ENCODE results near the gene DNAJA3. TPM values are rescaled to one million over a fixed set of nuclear protein-coding genes. Genes with fewer than 3 reads are reported as not detected.

DNAJA3 gene
- 73.1 TPM for total RNA-seq

DNA sequence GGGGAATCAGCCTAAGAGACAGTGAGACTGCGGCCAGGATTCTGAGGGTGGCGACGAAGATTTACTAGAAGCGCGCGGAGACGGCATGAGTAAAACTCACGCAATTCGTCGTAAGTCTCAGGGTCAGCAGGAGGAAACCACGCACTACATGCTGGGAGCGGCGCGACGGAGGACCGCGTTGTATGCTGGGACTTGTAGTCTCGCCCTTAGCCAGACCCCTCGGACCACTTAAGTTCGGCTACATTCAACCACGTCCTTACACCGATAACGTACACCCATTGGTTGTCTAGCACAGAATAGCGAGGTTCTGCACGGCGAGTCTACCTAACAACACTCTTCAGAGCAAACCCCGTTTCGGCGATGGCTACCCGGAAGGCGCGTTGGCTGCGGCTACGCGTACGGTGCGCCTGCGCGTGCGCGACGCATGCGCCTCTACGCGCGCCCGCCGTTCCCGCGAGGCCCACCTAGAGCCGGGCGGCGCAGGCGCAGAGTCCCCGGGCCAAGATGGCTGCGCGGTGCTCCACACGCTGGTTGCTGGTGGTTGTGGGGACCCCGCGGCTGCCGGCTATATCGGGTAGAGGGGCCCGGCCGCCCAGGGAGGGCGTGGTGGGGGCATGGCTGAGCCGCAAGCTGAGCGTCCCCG, at the start of gene DNAJA3:
Gene DNAJA3, plus strand, starts transcription at position 491 of the 643 bp plus-strand sequence. Its CDS starts 14 bp downstream, at position 505.
- DNase-seq (ENCODE audit: low spot score) = peak; percentile 89

- peak; percentile 90 for DNase-seq (ENCODE audit: low spot score)
Measured at GRCh38 chr16:4376126-4376892, 49.4 kb upstream of the DNAJA3 start.

- DNase-seq (ENCODE audit: low spot score) = no peak
Measured at GRCh38 chr16:4376893-4377572, 48.6 kb upstream of the DNAJA3 start.

DNA sequence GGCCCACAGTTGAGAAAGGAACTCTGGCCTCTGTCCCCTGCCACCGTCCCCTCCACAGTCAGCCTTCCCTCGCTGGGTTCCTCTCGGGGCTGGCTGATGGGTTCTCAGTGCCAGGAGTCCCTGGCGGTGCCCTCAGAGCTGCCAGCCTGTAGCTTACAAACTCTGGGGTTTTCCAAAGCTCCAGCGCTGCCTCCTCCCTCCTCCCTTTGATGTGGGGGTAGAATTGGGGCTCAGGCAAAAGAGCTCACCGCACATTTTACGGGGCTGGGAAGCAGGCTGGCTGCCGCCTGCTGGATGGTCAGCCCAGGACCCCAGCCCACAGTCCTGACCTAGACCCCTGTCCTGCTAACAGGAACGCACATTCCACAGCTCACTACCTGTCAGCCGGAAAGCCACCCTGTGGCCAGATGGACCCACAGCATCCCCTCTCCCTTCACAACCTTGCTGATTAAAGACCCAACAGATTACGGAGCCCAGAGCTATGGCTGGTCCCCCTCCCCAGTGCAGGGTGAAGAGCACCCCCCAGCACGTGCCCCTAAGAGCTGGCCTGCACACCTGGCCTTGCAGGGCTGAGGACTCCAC, 48.0 kb upstream of the DNAJA3 start:
- DNase-seq (ENCODE audit: low spot score) = no peak

- no peak for DNase-seq (ENCODE audit: low spot score)
Measured at GRCh38 chr16:4378161-4378666, 47.5 kb upstream of the DNAJA3 start.

- no peak for DNase-seq (ENCODE audit: low spot score)
Measured at GRCh38 chr16:4378999-4379690, 46.5 kb upstream of the DNAJA3 start.

DNA sequence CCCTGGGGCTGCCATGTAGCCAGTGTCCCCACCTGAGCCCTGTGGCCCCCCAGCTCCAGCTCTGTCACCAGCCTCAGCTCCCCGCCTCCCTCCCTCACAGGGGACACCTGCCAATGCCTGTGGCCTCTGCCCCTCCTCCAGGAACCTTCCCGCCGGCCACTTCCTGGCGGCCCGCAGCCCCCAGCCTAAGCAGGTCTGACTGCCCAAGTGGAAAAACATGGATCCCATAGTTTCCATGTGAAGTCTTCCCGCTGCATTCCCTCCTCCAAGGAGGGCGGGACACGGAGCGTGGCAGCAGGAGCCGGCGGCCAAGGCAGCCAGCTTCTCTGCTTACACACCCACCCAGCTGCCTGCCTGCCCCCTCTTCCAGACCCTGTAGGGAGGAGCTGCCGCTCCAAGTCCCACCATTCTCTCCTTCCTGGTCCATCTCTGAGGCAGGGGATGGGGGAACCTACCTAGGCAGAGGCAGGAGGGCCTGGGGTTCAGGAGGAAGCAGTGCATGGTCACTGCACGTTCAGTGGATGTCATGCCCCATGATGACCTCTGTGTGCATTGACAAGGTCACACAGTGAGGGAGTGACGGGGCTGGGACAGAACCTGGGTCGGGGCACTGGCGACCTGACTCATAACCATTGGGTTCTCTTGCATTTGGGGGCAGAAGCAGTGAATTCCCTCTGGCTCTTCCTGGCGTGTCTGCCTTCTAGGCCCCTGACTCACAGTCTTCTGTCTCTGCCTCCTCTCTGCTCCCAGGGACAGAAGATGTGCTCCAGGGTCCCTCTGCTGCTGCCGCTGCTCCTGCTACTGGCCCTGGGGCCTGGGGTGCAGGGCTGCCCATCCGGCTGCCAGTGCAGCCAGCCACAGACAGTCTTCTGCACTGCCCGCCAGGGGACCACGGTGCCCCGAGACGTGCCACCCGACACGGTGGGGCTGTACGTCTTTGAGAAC, 45.3 kb upstream of the DNAJA3 start:
- DNase-seq (ENCODE audit: low spot score) = no peak

GRCh38 chr16:4381072-4381934, 44.4 kb upstream of the DNAJA3 start:
- DNase-seq (ENCODE audit: low spot score) = no peak

- no peak for DNase-seq (ENCODE audit: low spot score)
Measured at GRCh38 chr16:4381935-4382794, 43.5 kb upstream of the DNAJA3 start.

- DNase-seq (ENCODE audit: low spot score) = no peak
Measured at GRCh38 chr16:4382795-4383357, 42.8 kb upstream of the DNAJA3 start.

- no peak for DNase-seq (ENCODE audit: low spot score)
Measured at GRCh38 chr16:4383591-4384444, 41.9 kb upstream of the DNAJA3 start.

DNA sequence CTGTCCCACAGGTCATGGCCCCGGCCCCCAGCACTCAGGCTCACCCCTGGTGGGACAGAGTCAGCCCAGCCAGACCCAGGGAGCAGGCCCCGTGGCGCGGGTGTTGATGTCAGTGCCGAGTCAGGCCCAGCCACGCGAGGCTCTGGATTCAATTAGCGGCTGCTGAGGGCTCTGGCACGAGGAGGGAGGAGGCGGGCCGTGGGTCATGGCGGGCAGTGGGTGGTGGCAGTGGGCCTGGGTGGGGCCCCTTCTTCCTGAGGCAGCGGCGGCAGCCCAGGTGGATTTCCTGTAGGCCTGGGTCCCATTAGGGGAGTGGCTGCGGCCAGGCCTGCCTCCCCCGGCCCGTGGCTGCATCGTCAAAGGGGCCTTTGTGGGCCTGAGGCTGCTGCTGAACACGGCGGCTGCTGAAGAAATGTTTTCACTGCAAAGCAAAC, 41.1 kb upstream of the DNAJA3 start:
- DNase-seq (ENCODE audit: low spot score) = no peak

DNA sequence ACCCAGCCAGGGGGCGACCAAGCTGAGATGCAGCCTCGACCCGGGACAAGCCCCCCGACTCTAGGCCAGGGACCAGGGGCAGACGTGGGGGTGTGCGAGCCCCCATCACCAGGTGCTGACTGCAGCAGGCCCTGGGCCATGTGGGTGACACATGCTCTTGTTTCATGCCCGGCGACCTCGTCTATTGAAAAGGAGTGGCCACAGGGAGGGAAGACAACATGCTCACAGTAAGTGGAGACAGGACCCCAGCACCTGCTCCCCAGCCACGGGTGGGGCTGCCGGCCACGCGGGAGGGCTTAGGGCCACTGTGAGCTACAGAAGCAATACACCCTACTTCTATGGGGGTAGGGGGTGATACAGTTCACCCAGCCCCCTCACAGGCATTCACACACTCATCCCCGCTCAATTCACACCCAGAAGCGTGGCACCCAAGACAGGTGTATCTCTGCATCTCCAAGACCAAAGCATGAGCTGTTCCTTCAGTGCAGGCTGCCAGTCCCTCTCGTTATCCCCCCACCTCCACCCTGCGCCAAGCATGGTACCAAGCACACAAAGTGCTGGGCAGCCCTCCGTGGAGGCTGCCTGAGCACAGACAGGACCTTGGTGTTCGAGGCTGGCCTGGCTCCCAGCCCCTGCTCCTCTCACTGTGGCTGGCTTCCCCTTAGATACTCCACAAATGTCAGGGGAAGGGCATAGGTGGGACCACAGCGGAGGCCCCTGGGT, 40.4 kb upstream of the DNAJA3 start:
- DNase-seq (ENCODE audit: low spot score) = no peak

- no peak for DNase-seq (ENCODE audit: low spot score)
Measured at GRCh38 chr16:4385789-4386450, 39.7 kb upstream of the DNAJA3 start.

GRCh38 chr16:4386451-4386805, 39.2 kb upstream of the DNAJA3 start:
- DNase-seq (ENCODE audit: low spot score) = no peak

Measured in ureter (tissue), 1 donor.